NCI-H69 (cell line): Measurements from ENCODE around the gene GLIS1.

ENCODE experiments used
- DNase-seq: peaks from one replicate; lab custom pipeline; 2025; lab: John Stamatoyannopoulos, UW

GLIS1 gene

GRCh38 chr1:53580739-53581475 is 158.1 kb downstream of the GLIS1 start:
- DNase-seq = peak; percentile 6

DNA sequence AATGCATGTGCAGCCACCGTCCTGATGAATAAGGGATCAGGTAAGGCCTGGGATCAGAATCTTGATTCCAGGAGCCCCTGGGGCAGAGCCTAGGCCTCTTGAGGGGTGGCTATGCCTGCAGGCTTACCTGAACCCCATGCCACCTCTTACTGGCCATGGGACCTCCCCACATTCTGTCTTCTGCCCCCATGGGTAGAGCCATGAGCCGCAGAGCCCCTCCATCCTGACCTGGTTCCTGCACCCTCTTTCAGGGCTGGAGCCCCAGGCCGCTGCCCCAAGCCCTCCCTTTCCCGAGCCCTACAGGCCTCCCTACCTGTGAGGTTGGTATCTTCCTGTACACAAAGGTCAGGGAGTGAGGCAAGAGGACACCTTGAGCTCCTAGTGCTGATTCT is 159.0 kb downstream of the GLIS1 start:
- no peak for DNase-seq

- DNase-seq = no peak
These were observed 159.5 kb downstream of the GLIS1 start for GRCh38 chr1:53579221-53580008.

GRCh38 chr1:53578358-53578757 is 160.6 kb downstream of the GLIS1 start:
- no peak for DNase-seq

DNA sequence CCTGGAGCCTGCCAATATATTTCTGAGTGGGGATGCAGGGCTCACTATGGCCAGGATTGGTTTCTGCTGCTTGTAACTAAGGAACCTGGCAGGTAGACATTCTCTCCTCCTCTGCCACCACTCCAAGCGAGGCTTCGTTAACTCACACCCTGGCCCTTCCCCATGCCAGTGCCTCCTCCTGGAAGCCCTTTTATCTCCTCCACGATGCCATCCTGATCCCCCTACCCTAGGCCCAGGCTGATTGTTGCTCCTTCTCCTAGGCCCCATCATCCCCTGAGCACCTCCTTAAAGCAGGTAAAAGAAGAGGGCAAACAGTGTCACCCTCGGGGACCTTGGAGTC is 161.2 kb downstream of the GLIS1 start:
- no peak for DNase-seq

- DNase-seq = peak; percentile 14
These were observed 161.9 kb downstream of the GLIS1 start for GRCh38 chr1:53576866-53577760.

- DNase-seq = peak; percentile 80
These were observed 162.6 kb downstream of the GLIS1 start for GRCh38 chr1:53576381-53576801.

DNA sequence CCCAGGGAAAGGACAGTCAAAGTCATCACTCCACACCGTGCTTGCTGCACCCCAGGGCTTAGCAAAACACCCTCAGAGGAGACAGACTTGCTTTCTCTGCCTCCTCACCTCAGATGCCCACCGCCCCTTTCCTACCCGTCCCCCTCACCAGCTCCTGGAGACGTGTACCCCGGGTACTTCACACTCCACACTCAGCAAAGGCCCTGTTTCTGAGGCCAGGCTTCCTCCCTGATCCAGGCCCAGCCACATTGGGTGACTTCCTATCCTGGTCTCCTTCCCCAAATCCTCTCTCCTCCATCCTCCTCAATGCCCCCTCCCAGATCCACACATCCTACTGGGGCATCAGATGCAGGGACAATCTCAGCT is 163.0 kb downstream of the GLIS1 start:
- DNase-seq = no peak

- DNase-seq = peak; percentile 7
These were observed 163.6 kb downstream of the GLIS1 start for GRCh38 chr1:53575141-53575954.

- DNase-seq = no peak
These were observed 164.3 kb downstream of the GLIS1 start for GRCh38 chr1:53574621-53575020.

- peak; percentile 15 for DNase-seq
These were observed 165.0 kb downstream of the GLIS1 start for GRCh38 chr1:53573931-53574330.

- DNase-seq = no peak
These were observed 165.4 kb downstream of the GLIS1 start for GRCh38 chr1:53573522-53573921.

GRCh38 chr1:53572815-53573173 is 166.2 kb downstream of the GLIS1 start:
- DNase-seq = peak; percentile 29

- peak; percentile 91 for DNase-seq
These were observed 166.7 kb downstream of the GLIS1 start for GRCh38 chr1:53572065-53572814.

DNA sequence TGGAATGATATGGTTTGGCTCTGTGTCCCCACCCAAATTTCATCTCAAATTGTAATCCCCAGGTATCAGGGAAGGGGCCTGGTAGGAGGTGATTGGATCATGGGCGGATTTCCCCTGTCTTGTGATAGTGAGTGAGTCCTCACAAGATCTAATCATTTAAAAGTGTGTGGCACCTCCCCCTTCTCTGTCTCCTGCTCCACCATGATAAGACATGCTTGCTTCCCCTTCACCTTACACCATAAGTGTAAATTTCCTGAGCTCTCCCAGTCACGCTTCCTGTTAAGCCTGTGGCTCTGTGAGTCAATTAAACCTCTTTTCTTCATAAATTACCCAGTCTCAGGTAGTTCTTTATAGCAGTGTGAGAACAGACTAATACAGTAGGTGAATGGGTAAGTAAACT is 170.4 kb downstream of the GLIS1 start:
- no peak for DNase-seq

DNA sequence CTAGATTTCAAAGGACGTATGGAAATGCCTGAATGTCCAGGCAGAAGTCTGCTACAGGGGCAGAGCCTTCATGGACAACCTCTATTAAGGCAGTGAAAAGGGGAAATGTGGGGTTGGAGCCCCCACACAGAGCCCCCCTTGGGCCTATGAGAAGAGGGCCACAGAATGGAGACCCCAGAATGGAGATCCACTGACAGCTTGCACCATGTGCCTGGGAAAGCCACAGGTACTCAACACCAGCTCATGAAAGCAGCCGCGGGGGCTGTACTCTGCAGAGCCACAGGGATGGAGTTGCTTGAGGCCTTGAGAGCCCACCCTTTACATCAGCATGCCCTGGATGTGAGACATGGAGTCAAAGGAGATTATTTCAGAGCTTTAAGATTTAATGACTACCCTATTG is 171.1 kb downstream of the GLIS1 start:
- DNase-seq = no peak

- no peak for DNase-seq
These were observed 171.5 kb downstream of the GLIS1 start for GRCh38 chr1:53567450-53567849.

DNA sequence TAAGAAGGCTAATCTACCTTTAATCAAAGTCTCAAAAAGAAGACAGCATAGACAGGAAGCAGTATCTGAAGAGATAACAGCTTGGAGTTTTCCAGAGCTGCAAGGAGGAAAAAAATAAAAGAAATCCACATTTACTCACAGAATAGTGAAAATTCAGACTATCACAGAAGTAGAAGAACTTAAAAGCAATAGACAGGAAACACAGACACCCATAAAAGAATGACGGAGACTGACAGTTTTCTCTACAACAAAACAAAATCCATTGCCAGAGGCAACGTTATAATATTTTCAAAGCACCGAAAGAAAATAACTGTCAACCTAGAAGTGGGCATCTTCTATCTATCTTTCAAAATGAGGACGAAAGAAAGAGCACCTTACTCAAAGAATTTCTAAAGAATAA is 175.4 kb downstream of the GLIS1 start:
- no peak for DNase-seq

DNA sequence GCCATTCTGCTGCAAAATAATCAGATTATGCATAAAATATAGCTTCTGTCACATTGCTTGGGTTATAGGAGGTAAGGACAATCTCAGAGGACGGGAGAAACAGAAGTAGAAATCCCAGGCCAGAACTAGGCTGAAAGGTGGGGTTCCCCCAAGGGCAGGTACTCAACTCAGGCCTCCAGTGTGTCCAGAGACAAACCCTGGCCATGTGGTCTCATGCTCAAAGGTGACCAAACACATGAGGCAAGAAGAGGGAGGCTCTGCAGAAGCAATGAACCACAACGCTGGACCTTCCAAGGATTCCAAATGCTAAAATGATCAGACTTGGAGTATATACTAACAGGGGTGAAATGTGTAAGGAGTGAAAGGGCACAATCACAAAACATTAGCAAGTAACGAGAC is 176.0 kb downstream of the GLIS1 start:
- no peak for DNase-seq

- no peak for DNase-seq
These were observed 176.5 kb downstream of the GLIS1 start for GRCh38 chr1:53562291-53562980.
